Dedifferentiated amniotic fluid mesenchymal stem cell (primary cell): Measurements from ENCODE around the gene GUCY2C.
A peak's percentile ranks its signal among the peaks of the same experiment; 100 is the strongest.

Experiments
- DNase-seq: peaks from one replicate; pipeline ENCODE4 v3.0.0-alpha.2; 2016; ENCODE audit errors: extremely low spot score

The GUCY2C gene

GRCh38 chr12:14681625-14682024 is 14.8 kb downstream of the GUCY2C start:
- no peak for DNase-seq

- no peak for DNase-seq
Observed at GRCh38 chr12:14681190-14681589, 15.2 kb downstream of the GUCY2C start.

GRCh38 chr12:14678547-14679150 is 17.8 kb downstream of the GUCY2C start:
- DNase-seq: no peak

- no peak for DNase-seq
Observed at GRCh38 chr12:14668591-14668990, 27.8 kb downstream of the GUCY2C start.

- DNase-seq: no peak
Observed at GRCh38 chr12:14665354-14666348, 30.7 kb downstream of the GUCY2C start.

- DNase-seq: no peak
Observed at GRCh38 chr12:14664434-14665023, 31.9 kb downstream of the GUCY2C start.

GRCh38 chr12:14663002-14663401 is 33.4 kb downstream of the GUCY2C start:
- no peak for DNase-seq

- no peak for DNase-seq
Observed at GRCh38 chr12:14656846-14657245, 39.6 kb downstream of the GUCY2C start.

- no peak for DNase-seq
Observed at GRCh38 chr12:14655284-14655683, 41.1 kb downstream of the GUCY2C start.

GRCh38 chr12:14654842-14655241 is 41.6 kb downstream of the GUCY2C start:
- DNase-seq: no peak

GRCh38 chr12:14654416-14654815 is 42.0 kb downstream of the GUCY2C start:
- no peak for DNase-seq

GRCh38 chr12:14652483-14652882 is 43.9 kb downstream of the GUCY2C start:
- DNase-seq: no peak

- DNase-seq: no peak
Observed at GRCh38 chr12:14651371-14651770, 45.0 kb downstream of the GUCY2C start.

- no peak for DNase-seq
Observed at GRCh38 chr12:14650789-14651188, 45.6 kb downstream of the GUCY2C start.

GRCh38 chr12:14647028-14647750 is 49.2 kb downstream of the GUCY2C start:
- DNase-seq: no peak

- DNase-seq: no peak
Observed at GRCh38 chr12:14643251-14643650, 53.1 kb downstream of the GUCY2C start.

GRCh38 chr12:14638066-14638465 is 58.3 kb downstream of the GUCY2C start:
- DNase-seq: no peak

GRCh38 chr12:14635776-14636175 is 60.6 kb downstream of the GUCY2C start:
- DNase-seq: no peak

- no peak for DNase-seq
Observed at GRCh38 chr12:14630793-14631192, 65.6 kb downstream of the GUCY2C start.

- DNase-seq: peak; percentile 83
Observed at GRCh38 chr12:14629832-14630710, 66.3 kb downstream of the GUCY2C start.

GRCh38 chr12:14628771-14629170 is 67.6 kb downstream of the GUCY2C start:
- DNase-seq: no peak
